SH-SY5Y (cell line): ENCODE measurements around the gene AZU1.

ENCODE experiments used
- GATA2 ChIP-seq: IDR thresholded peaks from 2 replicates; pipeline ENCODE4 v1.6.1; 2011; ENCODE audit warnings: mild to moderate bottlenecking, low read depth, low read length
- GATA3 ChIP-seq: IDR thresholded peaks from 2 replicates; pipeline ENCODE4 v1.6.1; 2011; ENCODE audit warnings: low read depth, mild to moderate bottlenecking, low read length, moderate library complexity

DNA sequence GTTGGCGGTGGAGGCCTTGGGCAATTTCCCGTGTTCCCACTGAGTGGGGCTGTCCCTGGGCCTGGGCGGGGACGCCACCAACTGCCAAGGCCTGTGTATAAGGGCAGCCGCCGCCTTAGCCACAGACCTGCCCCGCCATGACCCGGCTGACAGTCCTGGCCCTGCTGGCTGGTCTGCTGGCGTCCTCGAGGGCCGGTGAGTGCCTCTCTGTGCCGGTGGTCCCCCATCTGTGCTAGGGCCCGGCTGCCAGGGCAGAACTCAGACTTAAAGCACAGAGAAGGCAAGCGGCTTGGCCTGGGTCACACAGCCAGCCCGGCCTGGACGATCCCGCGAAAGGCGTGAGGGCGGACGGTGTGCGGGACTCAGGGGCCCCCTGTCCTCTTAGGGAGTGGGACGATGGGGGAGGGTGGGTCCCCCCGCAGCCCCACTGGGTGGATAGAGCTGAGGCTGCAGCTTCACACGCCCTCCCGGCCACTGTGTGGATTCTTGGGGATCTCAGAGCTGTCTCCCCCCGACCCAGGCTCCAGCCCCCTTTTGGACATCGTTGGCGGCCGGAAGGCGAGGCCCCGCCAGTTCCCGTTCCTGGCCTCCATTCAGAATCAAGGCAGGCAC is at the start of gene AZU1:
- no peak for TF ChIP-seq GATA3
- no peak for TF ChIP-seq GATA2
